GM13977 (cell line): ENCODE results near the gene ATP8A2.
"Not testable (repeated sequence)": the region's sequence is repeated elsewhere in the genome, so short reads cannot be mapped to it uniquely, and the experiment has no call there.

Source experiments
- DNase-seq: peaks from one replicate; pipeline ENCODE4 v3.0.0; 2012; ENCODE audit warnings: low spot score
- CTCF ChIP-seq: IDR thresholded peaks from 2 replicates; pipeline ENCODE4 v1.5.1; 2012; ENCODE audit warnings: mild to moderate bottlenecking, control low read depth; ENCODE audit not compliant: insufficient read depth; ENCODE audit errors: extremely low read depth, missing control alignments
- in situ Hi-C: fragments of 300-500 bp; cut with MboI; formaldehyde crosslinking; loops from one replicate; pipeline ENCODE4 v1.12.0; 2022; ENCODE audit warnings: low sequenced_read_pairs, low pct_unique_long_range_greater_than_20kb, mixed read lengths, inconsistent platforms; ENCODE audit not compliant: unreplicated experiment

The ATP8A2 gene

GRCh38 chr13:25946321-25946720 is 574.5 kb downstream of the ATP8A2 start:
- no peak for TF ChIP-seq CTCF
- DNase-seq, result no peak
- in situ Hi-C loops, result no loop called here

DNA sequence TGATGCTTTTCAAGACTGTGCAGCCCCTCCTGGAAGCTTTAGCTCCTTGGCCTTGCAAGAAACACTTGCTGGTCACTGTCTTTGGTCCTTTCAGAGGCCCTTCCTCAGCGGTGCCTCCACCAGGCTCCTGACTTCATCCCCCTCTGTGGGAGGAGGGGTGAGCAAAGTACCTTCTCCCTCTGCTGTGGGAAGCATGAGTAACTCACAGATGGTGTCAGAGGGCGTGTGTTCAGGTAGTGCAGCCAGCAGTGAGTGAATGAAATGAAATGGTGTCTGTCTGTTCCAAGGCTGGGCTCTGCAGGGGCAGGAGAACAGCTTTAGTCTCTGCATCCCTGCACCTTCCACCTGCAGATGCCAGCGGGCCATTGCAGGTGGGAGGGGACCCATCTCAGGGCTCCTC is 577.1 kb downstream of the ATP8A2 start:
- in situ Hi-C loops, result no loop called here
- TF ChIP-seq CTCF, result no peak
- no peak for DNase-seq

DNA sequence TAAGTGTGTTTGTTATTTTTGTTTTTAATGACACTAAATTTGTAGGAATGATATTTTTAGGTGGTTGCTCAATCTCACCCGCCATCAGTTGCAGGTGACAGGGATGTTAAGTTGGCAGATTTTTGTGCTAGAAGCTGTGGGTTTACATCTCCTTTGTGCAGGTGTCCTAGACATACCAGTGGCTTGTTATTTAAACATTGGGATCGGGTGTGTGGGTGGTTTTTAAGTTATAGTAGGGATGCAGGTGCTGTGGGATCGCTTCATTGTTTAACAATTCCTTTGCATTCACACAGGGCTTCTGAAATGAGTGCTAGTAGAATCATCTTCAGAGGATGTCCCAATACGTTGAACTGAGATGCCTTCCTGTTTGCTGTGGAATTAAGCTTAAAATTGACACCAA is 580.1 kb downstream of the ATP8A2 start:
- no peak for DNase-seq
- no peak for TF ChIP-seq CTCF
- in situ Hi-C loops, result no loop called here

DNA sequence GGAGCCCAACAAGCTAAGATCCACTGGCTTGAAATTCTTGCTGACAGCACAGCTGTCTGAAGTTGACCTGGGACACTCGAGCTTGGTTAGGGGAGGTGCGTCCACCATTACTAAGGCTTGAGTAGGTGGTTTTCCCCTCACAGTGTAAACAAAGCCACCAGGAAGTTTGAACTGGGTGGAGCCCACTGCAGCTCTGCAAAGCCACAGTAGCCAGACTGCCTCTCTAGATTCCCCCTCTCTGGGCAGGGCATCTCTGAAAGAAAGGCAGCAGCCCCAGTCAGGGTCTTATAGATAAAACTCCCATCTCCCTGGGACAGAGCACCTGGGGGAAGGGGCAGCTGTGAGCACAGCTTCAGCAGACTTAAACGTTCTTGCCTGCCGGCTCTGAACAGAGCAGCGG is 582.3 kb downstream of the ATP8A2 start:
- in situ Hi-C loops, DNase-seq: not testable (repeated sequence)

DNA sequence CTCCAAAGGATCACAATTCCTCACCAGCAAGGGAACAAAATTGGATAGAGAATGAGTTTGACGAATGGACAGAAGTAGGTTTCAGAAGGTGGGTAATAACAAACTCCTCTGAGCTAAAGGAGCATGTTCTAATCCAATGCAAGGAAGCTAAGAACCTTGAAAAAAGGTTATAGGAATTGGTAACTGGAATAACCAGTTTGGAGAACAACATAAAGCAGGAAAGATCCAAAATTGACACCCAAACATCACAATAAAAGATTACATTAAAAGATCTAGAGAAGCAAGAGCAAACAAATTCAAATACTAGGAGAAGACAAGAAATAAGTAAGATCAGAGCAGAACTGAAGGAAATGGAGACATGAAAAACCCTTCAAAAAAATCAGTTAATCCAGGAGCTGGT is 583.2 kb downstream of the ATP8A2 start:
- not testable (repeated sequence) for DNase-seq

GRCh38 chr13:25958986-25959385 is 587.2 kb downstream of the ATP8A2 start:
- no peak for DNase-seq
- in situ Hi-C loops, result no loop called here
- TF ChIP-seq CTCF, result no peak

More for the DNA sequence above, 583.2 kb downstream of the ATP8A2 start:
- in situ Hi-C loops, result not testable (repeated sequence)

DNA sequence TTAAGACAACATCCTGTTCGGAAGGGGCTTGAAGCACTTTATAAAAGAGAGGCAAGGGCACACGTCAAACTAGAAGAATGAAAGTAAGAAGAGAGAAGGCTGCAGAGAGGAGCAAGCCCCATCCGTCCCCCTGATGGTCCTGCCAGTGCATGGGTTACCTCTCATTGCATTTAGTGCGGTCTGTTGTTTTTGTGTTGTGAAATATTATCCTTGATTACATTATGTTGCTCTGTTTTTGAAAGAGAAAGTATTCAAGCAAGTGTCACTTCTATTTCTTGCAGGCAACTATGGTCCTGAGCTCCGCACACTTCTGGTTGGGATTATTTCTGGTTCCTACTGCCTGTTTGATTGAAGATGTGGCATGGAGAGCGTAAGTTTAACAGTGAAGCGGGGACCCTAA is 589.5 kb downstream of the ATP8A2 start:
- DNase-seq, result no peak
- in situ Hi-C loops, result no loop called here
- no peak for TF ChIP-seq CTCF

- in situ Hi-C loops, result no loop called here
- no peak for DNase-seq
- TF ChIP-seq CTCF, result no peak
Observed at GRCh38 chr13:25963674-25964073, 591.9 kb downstream of the ATP8A2 start.
